ENCODE data around the gene TMEM154.
"Not testable (repeated sequence)": the region's sequence is repeated elsewhere in the genome, so short reads cannot be mapped to it uniquely, and the experiment has no call there.

The TMEM154 gene

DNA sequence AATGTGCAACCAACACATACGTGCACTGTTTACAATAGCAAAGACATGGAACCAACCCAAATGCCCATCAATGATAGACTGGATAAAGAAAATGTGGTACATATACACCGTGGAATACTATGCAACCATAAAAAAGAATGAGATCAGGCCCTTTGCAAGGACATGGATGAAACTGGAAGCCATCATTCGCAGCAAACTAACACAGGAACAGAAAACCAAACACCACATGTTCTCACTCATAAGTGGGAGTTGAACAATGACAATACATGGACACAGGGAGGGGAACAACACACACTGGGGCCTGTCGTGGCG is 15.8 kb downstream of the TMEM154 start:
- DNase-seq: not testable (repeated sequence)

DNA sequence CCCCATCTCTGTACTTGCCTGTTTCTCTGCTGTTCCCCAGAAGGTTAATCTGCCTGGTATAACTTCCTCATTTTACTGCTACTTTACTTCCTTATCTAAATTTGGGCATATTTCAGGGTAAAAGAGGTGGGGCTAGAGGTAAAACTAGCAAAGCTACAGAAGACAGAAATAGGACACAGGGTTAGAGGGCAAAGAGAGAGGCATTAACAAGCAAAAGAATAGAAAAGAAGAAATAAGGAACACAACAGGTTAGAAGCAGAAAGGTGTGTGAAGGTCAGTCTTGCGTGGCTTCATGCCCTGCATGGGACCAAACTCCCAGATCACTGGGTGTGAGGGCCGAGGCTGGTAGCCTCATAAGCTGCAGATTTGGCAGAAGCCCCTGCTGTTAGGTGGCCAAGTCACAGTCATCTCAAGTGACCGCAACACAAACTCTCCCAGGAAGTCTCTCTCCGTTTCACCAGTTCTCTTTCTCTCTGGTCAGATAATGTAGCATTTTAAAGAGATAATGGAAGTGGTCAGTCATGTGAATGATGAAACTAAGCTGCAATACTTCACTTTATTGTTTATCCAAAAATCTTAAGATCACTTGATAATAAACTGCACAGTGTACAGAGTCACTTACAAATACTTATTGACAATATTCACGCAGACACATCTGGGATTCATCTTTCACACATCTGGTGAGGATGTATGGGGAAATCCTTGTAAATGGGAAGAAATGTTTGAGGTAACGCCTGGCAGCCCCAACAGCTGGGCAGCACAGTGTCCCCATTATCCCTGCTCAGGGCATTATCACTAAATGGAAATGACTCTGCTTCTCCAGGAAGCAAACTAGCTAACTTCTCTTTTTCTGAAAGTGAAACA is 16.4 kb downstream of the TMEM154 start:
- DNase-seq: peak; percentile 39

DNA sequence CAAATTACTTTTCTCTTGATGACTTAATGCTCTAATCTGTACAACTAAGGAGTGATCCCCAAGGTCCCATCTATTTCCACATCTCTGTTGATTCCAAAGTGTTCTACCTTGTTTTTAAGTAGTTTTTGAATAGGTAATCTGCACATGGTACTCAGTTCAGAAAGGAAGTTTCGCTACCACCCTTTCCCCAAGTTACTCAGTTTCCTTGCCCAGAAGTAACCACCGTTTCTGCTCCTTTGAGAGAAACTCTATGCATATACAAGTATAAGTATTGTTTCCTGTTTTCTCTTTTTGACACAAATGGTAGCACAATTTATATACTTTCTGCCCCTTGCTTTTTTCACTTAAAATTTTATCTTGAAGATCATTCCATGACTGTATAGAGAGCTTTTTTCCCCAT is 18.1 kb downstream of the TMEM154 start:
- DNase-seq: no peak

DNA sequence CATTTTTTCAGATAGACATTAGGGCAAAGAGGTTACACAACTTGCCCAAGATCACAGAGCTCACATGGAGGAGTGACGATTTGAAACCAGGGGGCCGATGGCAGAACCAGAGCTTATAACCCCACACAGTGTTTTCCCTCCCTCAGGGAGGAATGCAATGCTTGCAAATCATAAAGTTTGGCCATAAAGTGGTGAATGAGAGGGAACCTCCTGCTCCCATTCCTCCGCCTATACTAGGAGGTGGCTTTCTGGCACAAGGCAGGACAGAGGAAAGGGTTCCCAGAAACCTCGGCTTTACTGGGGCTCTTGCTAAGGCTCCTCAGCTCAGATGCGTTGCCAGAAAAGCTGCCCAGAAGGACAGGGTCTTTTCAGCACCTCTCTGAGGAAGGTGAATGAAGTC is 19.3 kb downstream of the TMEM154 start:
- DNase-seq: no peak

DNA sequence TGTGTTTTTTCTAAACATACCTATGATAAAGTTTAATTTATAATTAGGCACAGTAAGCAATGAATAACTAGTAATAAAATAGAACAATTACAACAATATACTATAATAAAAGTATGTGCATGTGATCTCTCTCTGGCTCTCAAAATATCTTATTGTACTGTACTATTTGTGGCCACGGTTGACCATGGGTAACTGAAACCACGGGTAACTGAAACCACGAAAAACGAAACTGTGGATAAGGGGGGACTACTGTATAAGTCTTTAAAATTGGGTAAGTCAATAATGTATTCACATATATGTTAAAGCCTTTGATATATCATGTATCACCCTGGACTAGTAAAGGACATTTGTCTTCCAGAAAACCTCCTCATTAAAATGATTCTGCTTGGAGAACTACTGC is 20.0 kb downstream of the TMEM154 start:
- no peak for DNase-seq

DNA sequence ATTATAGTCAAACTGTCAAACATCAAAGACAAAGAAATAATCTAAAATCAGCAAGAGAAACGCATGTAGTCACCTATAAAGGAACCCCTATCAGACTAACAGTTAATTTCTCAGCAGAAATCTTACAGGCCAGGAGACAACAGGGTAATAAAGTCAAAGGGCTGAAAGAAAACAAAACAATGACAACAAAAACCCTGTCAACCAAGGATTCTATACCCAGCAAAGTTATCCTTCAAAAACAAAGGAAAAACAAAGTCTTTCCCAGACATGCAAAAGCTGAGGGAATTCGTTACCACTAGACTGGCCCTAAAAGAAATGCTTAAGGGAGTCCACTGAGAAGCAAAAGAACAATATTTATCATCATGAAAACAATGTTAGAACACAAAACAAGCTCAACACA is 22.1 kb downstream of the TMEM154 start:
- no peak for DNase-seq

DNA sequence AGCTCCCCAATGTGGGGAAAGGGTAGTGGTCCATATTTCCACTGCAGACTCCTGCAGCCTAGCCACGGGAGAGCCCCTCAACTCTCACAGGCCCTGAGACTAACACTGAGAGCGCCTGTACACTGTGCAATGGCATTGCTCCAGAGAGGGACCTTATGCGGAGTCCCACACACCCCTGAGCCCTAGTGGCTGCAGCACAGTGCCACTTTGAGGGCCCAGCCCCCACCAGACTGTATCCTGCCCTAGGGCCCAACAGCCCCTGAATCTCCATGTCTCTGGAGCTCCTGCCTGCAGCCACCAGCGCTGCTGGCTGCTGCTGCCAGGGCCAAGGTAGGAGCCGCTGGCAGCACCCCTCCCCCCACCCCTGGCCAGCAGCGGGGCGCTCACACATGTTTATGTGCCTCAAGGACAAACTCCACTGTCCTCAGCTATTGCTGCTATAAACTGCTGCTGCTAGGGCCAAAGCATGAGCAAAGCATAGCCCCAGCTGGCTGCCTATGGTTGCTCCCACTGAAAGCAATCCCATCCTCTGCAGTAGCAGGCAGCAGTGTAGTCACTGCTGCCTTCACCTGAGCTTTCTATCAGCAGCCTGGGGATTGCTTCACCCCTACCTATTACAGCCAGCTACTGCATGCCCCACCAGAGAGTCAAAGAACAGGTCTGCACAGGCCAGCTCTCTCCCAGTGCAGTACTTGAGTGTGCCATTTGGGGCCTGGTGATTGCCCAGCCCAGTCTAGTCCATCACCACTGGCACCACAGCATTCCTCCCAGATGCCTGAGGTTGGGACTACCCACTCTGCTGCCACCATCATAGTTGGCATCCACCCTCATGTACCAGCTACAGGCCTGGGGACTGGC is 24.3 kb downstream of the TMEM154 start:
- DNase-seq: no peak

DNA sequence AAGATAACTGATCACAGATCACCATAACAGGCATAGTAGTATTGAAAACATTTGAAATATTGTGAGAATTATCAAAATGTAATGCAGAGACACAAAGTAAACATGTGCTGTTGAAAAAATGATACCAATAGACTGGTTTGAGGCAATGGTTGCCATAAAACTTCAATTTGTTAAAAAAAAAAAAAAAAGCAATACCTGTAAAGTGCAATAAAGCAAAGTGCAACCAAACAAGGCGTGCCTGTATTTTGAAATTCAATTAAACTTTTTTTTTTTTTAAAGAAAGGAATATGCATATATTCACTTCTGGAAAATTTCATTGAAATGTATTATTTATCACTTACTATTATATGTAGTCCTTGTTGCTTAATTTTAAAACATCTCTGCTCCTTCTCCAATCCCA is 27.7 kb downstream of the TMEM154 start:
- no peak for DNase-seq

DNA sequence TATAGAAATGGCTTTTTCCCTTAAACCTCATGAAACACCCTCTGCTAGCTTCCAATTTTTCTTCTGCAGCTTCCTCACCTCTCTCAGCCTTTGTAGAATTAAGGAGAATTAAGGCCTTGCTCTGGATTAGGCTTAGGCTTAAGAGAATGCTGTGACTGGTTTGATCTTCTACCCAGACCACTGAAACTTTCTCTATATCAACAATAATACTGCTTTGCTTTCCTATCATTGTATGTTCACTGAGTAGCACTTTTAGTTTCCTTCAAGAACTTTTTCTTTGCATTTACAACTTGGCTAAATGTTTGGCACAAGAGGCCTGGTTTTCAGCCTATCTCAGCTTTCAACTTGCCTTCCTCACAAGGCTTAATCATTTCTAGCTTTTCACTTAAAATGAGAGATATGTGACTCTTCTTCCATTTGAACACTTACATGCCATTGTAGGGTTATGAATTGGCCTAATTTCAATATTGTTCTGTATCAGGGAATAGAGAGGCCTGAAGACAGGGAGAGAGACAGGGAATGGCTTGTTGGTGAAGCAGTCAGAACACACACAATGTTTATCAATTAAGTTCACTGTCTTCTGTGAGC is 28.2 kb downstream of the TMEM154 start:
- DNase-seq: no peak

DNA sequence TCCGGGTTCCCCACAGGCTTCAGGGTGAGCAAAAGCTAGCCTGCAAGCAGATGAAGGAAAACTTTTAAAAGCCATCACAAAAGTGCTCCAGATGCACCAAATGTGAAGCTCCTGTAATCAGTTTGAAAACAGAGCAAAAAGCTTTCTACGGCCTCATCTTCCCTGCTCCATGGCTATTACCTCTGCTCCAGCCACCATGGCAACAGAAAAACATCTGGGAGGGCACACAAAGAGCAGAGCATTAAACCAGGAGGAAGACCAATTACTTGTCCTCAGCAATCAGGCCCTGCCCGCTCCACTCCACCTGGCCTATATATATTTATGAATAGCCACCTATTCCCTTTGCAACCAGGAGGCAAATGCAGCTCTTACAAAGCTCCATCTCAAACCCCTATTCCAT is 33.6 kb downstream of the TMEM154 start:
- DNase-seq: no peak

DNA sequence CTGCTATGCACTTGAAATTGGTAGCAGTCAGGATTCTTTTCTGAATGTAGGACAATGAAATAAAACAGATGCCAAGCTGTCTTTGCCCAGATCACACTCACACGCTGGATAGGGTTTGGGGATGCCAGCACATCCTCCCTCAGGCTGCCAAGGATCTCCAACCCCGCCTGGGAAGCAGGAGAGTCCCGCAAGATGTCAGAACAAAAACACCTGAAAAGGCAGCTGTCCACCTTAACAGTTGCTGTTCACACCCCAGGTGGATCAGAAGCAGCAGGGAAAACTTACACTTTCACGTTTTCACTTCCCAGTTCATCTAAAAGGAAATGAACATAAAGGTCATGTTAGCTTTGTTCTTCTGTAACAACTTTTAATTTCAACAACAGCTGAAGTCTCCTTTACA is 35.7 kb downstream of the TMEM154 start:
- DNase-seq: no peak

DNA sequence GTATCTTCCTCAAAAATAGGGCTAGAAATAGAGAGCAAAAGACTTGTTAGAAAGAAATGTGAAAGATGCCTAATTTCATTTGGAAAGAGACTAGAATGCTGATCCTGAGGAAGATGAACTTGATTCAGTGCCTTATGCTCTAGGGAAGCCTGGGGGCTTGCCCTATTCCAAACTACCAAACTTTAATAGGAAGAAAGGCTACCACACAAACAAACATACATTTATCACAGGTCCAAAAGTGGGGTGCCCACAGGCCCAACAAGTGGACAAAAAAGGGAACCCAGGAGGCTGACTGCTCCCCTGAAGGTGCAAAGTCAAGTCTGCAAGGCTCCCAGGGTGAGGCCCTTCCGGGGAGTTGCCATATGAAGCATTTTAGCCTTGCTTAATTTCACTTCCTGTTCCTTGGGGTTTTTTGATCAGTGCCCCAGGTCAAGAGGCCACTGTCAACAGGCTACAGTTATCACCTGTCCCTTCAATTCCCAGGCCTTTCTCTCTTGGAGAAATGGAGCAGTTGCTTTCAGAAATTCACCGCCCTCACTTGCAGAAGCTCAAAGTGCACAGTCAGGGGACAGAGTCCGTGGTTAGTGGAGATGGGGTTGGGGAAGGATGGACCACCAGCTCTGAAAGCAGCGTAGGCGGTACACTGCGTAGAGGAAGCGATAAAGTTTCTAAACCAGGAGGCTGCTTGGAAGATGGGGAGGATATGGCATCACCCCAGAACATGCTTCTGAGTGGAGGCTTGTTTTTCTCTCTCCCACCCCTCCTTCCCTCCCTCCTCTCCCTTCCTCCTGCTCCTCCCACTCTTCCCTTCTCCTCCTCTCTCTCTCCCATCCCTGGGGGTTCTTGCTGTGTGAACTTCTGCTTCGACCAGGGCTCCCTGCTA is 36.4 kb downstream of the TMEM154 start:
- DNase-seq: peak; percentile 16

DNA sequence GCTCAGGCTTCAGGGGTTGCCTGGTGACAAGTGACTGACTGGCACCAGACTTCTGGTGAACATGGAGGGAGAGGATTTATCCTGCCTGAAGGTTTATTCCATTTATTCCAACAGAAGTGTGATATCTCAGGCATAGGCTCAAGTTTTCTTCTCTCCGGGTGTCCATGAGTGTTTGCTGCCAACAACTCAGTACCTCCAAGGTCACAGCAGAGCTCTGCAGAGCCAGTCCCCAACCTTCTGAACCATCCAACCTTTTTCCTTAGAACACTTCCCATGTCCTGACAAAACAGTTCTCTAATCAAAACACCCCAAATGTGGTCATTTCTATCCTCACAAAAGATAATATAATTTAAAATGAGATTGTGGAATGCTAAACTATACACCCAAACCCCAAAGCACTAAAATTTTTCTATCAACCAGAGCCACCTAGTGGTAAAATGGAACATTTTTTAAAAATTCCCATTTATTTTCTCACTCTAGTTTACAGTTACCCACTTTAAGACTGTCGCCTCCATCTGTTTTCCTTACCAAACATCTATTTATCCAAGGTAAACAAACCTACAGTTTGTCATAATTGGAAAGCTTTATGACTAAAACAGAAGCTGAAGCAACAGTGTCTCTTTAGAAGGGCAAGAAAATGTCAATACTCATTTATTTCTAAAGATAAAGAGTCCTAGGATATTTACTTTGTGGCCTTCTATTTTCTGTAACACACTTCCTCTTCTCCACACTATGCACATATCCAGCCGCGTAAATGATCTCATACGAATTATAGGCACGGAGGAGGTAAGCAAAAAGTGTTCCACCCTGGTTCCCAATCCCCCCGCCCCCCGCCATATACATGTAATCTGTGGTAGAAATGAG is 39.5 kb downstream of the TMEM154 start:
- DNase-seq: no peak

DNA sequence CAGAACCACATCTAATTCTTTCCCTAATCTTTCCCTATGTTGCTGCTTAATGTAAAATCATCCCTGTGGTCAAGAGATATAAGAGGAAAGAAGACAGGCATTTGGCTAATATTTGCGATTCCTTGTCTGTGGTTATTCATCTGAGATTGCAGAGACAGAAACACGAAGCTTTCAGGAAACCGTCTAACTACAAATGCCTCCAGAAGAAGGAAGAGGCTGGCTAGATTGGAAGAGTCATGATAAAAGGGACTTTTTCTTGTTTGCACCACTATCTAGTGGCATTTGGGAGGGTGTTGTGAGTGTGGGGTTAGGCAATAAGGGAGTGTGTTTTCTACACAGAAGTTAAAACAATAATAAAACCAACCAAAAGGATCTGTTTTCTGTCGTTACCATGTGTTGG is 43.9 kb downstream of the TMEM154 start:
- no peak for DNase-seq

DNA sequence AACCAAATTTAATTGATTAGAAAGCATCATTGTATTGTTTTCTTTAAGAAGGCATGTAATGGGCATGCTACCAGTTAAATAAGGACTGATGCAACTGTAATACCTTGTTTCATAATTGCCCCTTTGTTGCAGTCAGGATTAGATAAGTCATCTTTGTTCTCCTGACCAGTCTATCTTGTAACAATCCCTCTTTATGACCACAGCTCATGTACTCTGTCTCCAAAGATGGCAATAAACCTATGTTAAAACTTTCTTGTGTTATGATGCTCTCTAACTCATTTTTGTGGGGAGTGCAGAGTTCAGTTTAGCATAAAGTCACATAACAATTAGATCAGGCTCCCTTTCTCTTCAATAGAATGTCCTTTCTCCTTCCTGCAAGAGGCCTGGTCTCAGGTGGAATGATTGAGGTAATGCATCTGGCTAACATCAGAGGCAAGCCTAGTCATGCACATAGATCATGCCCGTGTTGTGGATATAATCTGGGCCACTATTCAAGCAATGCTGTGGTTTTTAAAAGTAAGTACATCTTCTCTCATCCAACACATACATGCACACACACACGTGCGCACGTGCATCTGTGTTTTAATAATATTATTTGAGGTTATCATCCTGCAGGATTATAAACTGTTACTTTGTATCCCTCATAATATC is 45.6 kb downstream of the TMEM154 start:
- DNase-seq: no peak

DNA sequence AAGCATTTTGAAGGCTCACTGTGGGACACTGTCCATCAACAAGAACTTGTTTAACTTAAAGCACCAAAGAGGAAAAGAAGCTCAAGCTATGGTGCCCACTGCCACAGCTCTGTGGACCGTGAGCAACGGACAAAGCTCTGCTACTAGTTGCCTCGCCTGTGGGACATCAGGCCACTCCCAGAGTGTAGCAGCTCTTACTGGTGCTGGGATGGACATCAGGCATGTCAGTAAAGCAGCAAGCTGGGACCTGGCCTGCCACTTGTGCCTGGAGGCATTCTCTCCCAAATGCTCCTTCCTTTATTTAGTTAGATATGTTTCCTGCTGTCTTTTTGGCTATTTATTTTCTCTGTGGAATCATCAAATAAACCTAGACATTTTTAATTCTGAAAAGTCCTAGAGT is 46.7 kb downstream of the TMEM154 start:
- DNase-seq: no peak

DNA sequence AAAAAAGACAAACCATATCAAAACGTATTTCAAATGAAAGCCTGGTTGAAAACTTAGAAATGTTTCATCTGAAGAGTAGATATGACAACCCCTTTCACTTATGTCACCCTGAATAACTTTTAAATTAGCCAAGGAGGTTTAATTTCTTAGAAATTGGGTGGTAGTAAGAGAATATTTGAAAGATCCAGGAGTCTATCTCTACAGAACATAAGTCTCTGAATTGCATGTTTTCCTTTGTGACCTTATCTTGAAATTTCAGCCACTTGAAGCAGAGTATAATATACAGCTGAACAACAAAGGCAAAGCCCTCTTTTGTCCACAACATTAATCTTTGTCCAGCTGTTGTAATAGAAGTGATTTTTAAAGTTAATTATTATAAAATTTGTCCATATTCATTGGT is 49.5 kb downstream of the TMEM154 start:
- DNase-seq: no peak

DNA sequence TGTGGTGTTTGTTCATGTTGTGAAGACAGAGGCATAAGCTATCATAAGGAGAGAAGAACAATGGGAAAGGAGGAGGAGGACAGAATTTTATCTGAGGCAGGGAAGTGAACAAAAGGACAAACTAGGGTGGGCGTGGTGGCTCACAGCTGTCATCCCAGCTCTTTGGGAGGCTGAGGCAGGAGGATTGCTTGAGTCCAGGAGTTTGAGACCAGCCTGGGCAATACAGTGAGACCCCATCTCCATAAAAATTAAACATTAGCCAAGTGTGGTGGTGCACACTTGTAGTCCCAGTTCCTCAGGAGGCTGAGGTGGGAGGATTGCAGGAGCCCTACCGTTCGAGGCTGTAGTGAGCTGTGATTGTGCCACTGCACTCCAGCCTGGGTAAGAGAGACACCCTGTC is 49.9 kb downstream of the TMEM154 start:
- no peak for DNase-seq

DNA sequence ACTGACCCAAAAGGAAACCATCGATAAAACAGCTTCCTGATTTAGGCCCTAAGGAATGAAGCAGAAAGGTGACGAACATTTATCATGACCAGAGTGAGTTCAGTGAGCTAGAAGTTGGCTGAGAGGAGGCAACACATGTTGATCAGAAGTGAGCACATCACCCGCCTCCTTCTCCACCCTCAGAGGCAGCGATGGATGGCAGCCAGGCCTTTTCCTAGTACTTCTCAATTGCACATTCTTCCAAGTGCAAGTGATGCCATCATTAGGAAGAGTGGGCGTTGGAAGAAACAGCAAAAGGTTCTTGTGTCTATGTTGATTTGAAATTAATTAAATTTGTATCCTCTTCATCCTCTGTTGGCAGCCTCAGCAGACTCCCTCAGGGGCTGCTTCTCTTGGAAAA is 51.7 kb downstream of the TMEM154 start:
- DNase-seq: no peak

DNA sequence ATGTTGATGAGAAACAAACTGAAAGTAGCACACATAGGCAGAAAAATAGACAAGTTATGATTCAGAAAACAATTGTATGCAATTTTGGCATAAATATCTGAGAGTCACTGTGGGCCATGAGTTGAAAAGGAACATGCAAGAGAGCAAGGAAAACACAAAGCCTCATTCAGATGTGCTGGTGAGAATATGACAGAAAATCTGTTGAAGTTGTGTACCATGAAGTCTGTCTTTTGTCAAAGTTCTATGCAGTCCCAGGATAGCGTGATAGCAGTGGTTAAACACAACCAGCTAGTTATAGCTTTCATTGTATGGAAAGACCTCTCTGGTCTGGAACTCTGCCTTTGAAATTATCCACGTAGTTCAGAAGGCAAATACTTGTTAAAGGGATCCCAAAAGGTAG is 53.0 kb downstream of the TMEM154 start:
- no peak for DNase-seq

DNA sequence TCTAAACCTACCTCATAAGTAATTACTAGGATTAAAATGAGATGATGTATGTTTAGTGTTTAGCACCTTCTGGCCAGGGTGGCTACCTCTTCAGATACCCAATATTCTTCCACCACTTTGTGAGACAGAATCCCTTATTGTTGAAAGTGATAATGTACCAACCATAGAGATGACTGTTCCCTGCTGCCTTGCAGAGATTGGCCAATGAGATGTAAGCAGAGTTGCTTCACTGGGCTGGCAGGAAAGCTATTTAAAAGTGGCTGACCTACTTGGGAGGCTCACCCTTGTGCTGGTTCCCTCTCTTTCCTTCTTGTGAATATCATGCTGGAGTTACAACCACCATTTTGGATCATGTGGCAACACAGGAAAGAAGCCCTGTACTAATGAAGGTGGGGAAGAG is 58.9 kb downstream of the TMEM154 start:
- DNase-seq: no peak

Measured in GDM1 (cell line).